Ovary (tissue), 9 donors: Measurements from ENCODE around the gene PLCB1. TPM values are rescaled to one million over a fixed set of nuclear protein-coding genes. Genes with fewer than 3 reads are reported as not detected.

Experiments
- DNase-seq, 5 donors: peaks; one replicate each; pipeline ENCODE4 v3.0.0-alpha.2; 2019 to 2020
- H3K27ac ChIP-seq, 2 donors: fragments of 200-600 bp; one replicate each; pipeline versions ENCODE4 v1.5.1 to v1.8.0; 2019 to 2022
- H3K27me3 ChIP-seq: fragments of 200-600 bp; one replicate; pipeline ENCODE4 v1.8.0; 2022
- H3K36me3 ChIP-seq: fragments of 200-600 bp; sonication (generic); one replicate; pipeline ENCODE4 v1.5.1; 2019
- H3K4me1 ChIP-seq: one replicate; pipeline ENCODE4 v1.8.1; 2013; ENCODE audit warnings: mild to moderate bottlenecking, moderate library complexity; ENCODE audit not compliant: insufficient read depth
- H3K4me3 ChIP-seq: fragments of 200-600 bp; sonication (generic); one replicate; pipeline ENCODE4 v1.5.1; 2017
- H3K9me3 ChIP-seq, 2 donors: fragments of 200-600 bp in 1 of 2; sonication (generic) in 1 of 2; one replicate each; pipeline versions ENCODE4 v1.5.1 to v1.8.1; 2013 to 2019; ENCODE audit warnings: mild to moderate bottlenecking in 1 of 2, moderate library complexity in 1 of 2
- EP300 ChIP-seq: sonication (generic); formaldehyde crosslinking; IDR thresholded peaks from one replicate; pipeline ENCODE4 v1.6.1; 2017; ENCODE audit warnings: antibody characterized with exemption
- POLR2A ChIP-seq: fragments of 450-650 bp; IDR thresholded peaks from one replicate; pipeline ENCODE4 v1.6.1; 2017; ENCODE audit warnings: antibody characterized with exemption, mild to moderate bottlenecking, moderate library complexity
- WGBS, 3 donors: extraction: QIAGEN DNeasy Blood & Tissue Kit in 1 of 3; methylation state at CpG; one replicate each; pipeline versions ENCODE4 v1.1.5 to v1.1.7; 2013 to 2017; 5-methylcytosine and 5-hydroxymethylcytosine counted together
- intact Hi-C, 4 donors: fragments of 100-400 bp; cut with DNase I; formaldehyde crosslinking; loops; one replicate each; pipeline versions ENCODE4 v1.11.0 to v1.15.1; 2022 to 2023
- polyA plus RNA-seq, 2 donors: library from polyadenylated mRNA; stranded (reverse); fragments of 200-250 nt in 1 of 2; fragments of 350-450 nt in 1 of 2; fragmentation: Illumina TruSeq in 1 of 2; extraction: RNeasy Lipid Tissue Mini Kit (QIAGEN cat#74804) in 1 of 2; gene quantifications; one replicate each; pipeline ENCODE4 v1.2.3, GENCODE V29; 2013 to 2014
- total RNA-seq, 7 donors: library from RNA; depleted of rRNA in 2 of 7; stranded (reverse); fragments of >200 nt in 2 of 7; fragmentation: NEBNext Ultra II Directional in 3 of 7; extraction: Animal tissue kit (Norgen Biotek cat#: 25700) in 3 of 7; gene quantifications; one replicate each; pipeline versions ENCODE4 v1.1.0 to v1.2.4, GENCODE V29; 2016 to 2023
- TF ChIP-seq, protein P1 (sequence below), 3 donors: fragments of 450-650 bp in 2 of 3; fragments of 200-600 bp in 1 of 3; IDR thresholded peaks; one replicate each; pipeline versions ENCODE4 v1.5.1 to v1.8.0; 2016 to 2022; ENCODE audit warnings: antibody characterized with exemption in 3 of 3, mild to moderate bottlenecking in 1 of 3
- donor health status: DM: no; HTN: no; CAD: no; lungs with moderate emphysema.
- donor health status: DM: no; HTN: no; CAD: no.
- donor health status: Bipolar disorder and iron deficiency.
- donor health status: DM: yes; HTN: yes; CAD: no.
- donor health status: DM: no; HTN: no; CAD: no.
- donor health status: DM: yes; HTN: yes; CAD: no.

The PLCB1 gene
- total and polyA plus RNA-seq, 9 donors, result 2.9 to 29.5 (median 9.0) TPM

- intact Hi-C loops, result no loop called here
- no peaks in the 10 kb centered on the region for H3K36me3 ChIP-seq
- H3K4me1 ChIP-seq, result peaks cover 1% of the 10 kb centered on the region
- TF ChIP-seq EP300, result no peak
- no peak for TF ChIP-seq POLR2A
- TF ChIP-seq, protein P1, sequence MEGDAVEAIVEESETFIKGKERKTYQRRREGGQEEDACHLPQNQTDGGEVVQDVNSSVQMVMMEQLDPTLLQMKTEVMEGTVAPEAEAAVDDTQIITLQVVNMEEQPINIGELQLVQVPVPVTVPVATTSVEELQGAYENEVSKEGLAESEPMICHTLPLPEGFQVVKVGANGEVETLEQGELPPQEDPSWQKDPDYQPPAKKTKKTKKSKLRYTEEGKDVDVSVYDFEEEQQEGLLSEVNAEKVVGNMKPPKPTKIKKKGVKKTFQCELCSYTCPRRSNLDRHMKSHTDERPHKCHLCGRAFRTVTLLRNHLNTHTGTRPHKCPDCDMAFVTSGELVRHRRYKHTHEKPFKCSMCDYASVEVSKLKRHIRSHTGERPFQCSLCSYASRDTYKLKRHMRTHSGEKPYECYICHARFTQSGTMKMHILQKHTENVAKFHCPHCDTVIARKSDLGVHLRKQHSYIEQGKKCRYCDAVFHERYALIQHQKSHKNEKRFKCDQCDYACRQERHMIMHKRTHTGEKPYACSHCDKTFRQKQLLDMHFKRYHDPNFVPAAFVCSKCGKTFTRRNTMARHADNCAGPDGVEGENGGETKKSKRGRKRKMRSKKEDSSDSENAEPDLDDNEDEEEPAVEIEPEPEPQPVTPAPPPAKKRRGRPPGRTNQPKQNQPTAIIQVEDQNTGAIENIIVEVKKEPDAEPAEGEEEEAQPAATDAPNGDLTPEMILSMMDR (IDR thresholded peaks at IDR 0.05), result no peak
- no peak overlapping the region for H3K27ac ChIP-seq
- H3K27me3 ChIP-seq, result no peaks in the 10 kb centered on the region
- no peak overlapping the region for H3K4me3 ChIP-seq
- WGBS, 3 donors, result 82 to 93% (median 85%) methylated on average over 1 of the region's 1 CpG
- H3K9me3 ChIP-seq, result no peaks in the 10 kb centered on the region
- DNase-seq, result no peak
These were observed 76.2 kb downstream of the PLCB1 start for GRCh38 chr20:8208226-8208625.

DNA sequence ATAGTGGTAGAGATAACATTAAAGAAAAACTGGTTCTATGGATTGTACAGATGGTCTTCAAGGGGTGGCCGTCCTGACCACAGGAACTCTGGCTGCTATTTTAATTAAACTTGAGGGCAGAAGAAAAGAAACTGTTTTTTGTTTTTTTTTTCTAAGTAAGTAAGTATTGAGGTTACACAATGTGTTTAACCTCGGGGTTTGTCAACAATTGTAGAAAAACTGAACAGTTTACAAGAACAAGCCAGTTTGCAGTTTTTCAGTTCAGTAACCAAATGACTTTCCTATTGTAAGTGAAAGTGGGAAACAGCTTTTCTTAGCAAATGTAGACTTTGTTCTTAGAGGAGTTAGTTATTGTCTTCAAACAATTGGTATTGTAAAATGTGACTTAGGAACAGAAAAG is 77.0 kb downstream of the PLCB1 start:
- peaks cover 1% of the 10 kb centered on the region for H3K4me1 ChIP-seq
- H3K36me3 ChIP-seq, result no peaks in the 10 kb centered on the region
- no peak for DNase-seq
- no peaks in the 10 kb centered on the region for H3K9me3 ChIP-seq
- no peaks in the 10 kb centered on the region for H3K27me3 ChIP-seq
- H3K27ac ChIP-seq, result no peak overlapping the region
- intact Hi-C loops, result no loop called here
- TF ChIP-seq, protein P1 (IDR thresholded peaks at IDR 0.05), result no peak
- no peak for TF ChIP-seq EP300
- no peak for TF ChIP-seq POLR2A
- 4 to 18% (median 14%) methylated on average over 2 of the region's 2 CpGs for WGBS, 3 donors
- no peak overlapping the region for H3K4me3 ChIP-seq

DNA sequence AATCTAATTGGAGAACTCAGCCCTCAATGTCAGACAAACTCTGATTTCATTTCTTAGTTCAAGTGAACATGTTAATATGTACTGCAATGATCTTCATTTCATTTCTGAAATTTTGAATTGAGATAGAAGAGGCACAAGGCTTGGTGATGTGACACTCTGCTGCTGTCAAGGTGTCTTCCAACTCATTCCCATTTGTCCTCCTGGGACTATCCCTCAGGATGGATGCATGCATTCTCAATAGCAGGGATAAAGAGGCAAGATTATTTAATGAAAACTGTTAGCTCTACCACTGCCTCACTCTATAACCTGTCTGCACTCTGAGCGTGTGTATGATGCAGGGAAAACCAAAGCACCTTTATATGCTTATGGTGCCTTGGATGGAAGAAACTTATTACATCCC is 78.7 kb downstream of the PLCB1 start:
- TF ChIP-seq EP300 (no peak), POLR2A (no peak)
- TF ChIP-seq, protein P1 (IDR thresholded peaks at IDR 0.05), result no peak
- H3K4me1 ChIP-seq, result peaks cover 5% of the 10 kb centered on the region
- intact Hi-C loops, result no loop called here

DNA sequence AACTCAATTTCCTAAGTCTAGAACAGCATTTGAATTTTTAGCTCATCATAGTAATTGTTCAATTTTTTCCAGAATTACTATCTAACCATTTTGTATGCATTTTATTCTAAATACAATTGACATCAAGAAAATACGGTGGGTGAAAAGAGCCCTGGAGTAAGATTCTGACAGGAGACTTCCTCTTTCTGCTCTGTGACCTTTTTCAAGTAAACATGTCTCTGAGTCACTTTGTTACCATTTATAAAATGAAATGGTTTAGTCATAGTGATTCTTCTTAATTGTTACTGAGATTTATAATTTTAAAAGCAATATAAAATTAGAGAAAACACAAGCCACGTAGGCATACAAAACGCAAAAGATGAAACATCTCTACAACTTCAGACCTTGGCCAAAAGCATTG is 80.2 kb downstream of the PLCB1 start:
- peaks cover 5% of the 10 kb centered on the region for H3K4me1 ChIP-seq
- 81 to 90% (median 85%) methylated on average over 3 of the region's 3 CpGs for WGBS, 3 donors

More for the DNA sequence above, 78.7 kb downstream of the PLCB1 start:
- H3K4me3 ChIP-seq, result no peak overlapping the region
- H3K9me3 ChIP-seq, result no peaks in the 10 kb centered on the region
- H3K27ac ChIP-seq, result no peak overlapping the region
- H3K36me3 ChIP-seq, result no peaks in the 10 kb centered on the region
- no peaks in the 10 kb centered on the region for H3K27me3 ChIP-seq
- WGBS, 3 donors, result 96 to 98% (median 96%) methylated on average over 1 of the region's 1 CpG
- no peak for DNase-seq

More for the DNA sequence above, 80.2 kb downstream of the PLCB1 start:
- Histone ChIP-seq H3K27ac (no peak overlapping the region), H3K9me3 (no peaks in the 10 kb centered on the region), H3K36me3 (no peaks in the 10 kb centered on the region), H3K4me3 (no peak overlapping the region), H3K27me3 (no peaks in the 10 kb centered on the region)
- DNase-seq, result no peak
- TF ChIP-seq POLR2A (no peak), EP300 (no peak)
- TF ChIP-seq, protein P1 (IDR thresholded peaks at IDR 0.05), result no peak
- intact Hi-C loops, result no loop called here
